GM18508 (cell line): ENCODE results near the gene C1QTNF12.

Experiments used
- ATAC-seq: cut with Tn5 transposase; IDR thresholded peaks from one replicate; pipeline ENCODE4 v1.9.1; 2021; ENCODE audit warnings: moderate number of reproducible peaks; ENCODE audit not compliant: insufficient read depth, unreplicated experiment

The C1QTNF12 gene

GRCh38 chr1:1246577-1247340, at the start of gene C1QTNF12:
C1QTNF12 (minus strand) TSS chr1:1246722; CDS start chr1:1246690, 32 bp downstream.
- ATAC-seq, result no peak

- no peak for ATAC-seq
Measured at GRCh38 chr1:1295154-1295923, 48.8 kb upstream of the C1QTNF12 start.

GRCh38 chr1:1294250-1294890, 47.8 kb upstream of the C1QTNF12 start:
- ATAC-seq, result no peak

- ATAC-seq, result no peak
Measured at GRCh38 chr1:1293263-1294249, 47.0 kb upstream of the C1QTNF12 start.

- ATAC-seq, result no peak
Measured at GRCh38 chr1:1292851-1293250, 46.3 kb upstream of the C1QTNF12 start.

- no peak for ATAC-seq
Measured at GRCh38 chr1:1292442-1292779, 45.9 kb upstream of the C1QTNF12 start.

- ATAC-seq, result no peak
Measured at GRCh38 chr1:1291548-1292441, 45.3 kb upstream of the C1QTNF12 start.

- ATAC-seq, result no peak
Measured at GRCh38 chr1:1291023-1291528, 44.6 kb upstream of the C1QTNF12 start.

GRCh38 chr1:1290238-1290731, 43.8 kb upstream of the C1QTNF12 start:
- no peak for ATAC-seq

GRCh38 chr1:1287288-1288110, 41.0 kb upstream of the C1QTNF12 start:
- no peak for ATAC-seq

- no peak for ATAC-seq
Measured at GRCh38 chr1:1286313-1287261, 40.1 kb upstream of the C1QTNF12 start.

- no peak for ATAC-seq
Measured at GRCh38 chr1:1285611-1286311, 39.2 kb upstream of the C1QTNF12 start.

- no peak for ATAC-seq
Measured at GRCh38 chr1:1285102-1285571, 38.6 kb upstream of the C1QTNF12 start.

- no peak for ATAC-seq
Measured at GRCh38 chr1:1284221-1285101, 37.9 kb upstream of the C1QTNF12 start.

GRCh38 chr1:1283821-1284220, 37.3 kb upstream of the C1QTNF12 start:
- ATAC-seq, result no peak
